Hematopoietic multipotent progenitor cell treated with erythropoietin and hydrocortisone succinate and interleukin-3 and kit ligand, for 4 days (in vitro differentiated cells): ENCODE results near the gene ATP6V1G3.
"Not testable (repeated sequence)": the region's sequence is repeated elsewhere in the genome, so short reads cannot be mapped to it uniquely, and the experiment has no call there.

Experiments used
- DNase-seq: peaks from one replicate; pipeline ENCODE4 v3.0.0-alpha.2; 2015

Gene ATP6V1G3

DNA sequence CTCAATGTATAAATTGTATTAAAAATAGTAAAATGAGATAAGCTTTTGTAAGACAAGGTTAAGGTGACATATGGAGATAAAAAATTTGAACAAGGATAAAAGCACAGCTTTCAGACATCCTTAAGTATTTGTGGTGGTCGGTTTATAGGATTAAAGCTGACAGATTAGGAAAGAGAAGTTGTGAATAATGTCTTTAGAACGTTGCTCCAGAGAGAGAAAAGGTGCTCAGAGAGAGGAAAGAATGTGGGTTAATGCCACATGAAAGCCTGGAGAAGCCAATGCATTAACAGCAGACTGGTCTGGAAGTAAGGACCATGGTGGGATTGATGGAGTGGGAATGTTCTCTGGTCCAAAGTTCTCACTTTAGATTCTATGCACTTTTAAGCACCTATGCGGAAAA is 44.8 kb downstream of the ATP6V1G3 start:
- no peak for DNase-seq

DNA sequence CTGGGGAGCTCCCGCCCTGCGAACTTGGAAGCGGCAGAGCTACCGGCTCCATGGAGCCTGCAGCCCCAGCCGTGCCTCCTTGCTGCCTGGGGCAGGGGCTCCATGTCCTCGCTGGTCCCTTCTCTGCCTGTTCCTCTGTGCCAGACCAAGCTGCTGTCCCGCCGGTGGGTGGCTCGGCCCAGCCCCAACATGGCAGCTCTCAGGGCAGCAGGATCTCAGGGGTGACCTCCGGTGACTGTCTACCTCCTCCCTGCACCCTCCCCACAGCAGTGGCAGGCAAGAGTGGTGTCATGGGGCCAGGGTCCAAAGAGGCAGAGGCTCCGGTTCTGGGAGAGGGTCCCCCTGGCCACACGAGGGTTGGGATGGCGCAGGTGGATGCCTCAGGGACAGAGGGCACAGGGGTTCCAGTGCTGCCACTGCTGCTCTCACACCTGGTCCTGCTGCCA is 45.8 kb downstream of the ATP6V1G3 start:
- no peak for DNase-seq

GRCh38 chr1:198494139-198494538 is 46.3 kb downstream of the ATP6V1G3 start:
- no peak for DNase-seq

DNA sequence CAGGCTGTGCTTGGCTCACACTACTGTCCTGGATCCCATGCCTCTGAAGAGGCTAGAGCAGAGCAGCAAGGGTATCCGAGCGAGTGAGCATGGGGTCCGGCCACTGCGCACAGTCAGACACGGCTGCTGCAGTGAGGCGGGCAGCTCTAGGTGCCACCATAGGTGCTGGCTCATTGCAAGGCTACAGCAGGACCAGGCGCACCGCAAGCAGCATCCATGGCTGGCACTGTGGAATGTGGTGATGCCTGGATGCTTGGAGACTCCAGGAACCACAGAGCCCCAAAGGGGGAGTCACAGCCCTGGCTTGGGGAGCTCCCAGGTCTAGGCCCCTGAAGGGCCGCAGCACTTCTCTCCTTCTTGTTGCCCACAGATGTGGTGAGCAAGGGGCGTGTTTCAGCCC is 47.2 kb downstream of the ATP6V1G3 start:
- no peak for DNase-seq

DNA sequence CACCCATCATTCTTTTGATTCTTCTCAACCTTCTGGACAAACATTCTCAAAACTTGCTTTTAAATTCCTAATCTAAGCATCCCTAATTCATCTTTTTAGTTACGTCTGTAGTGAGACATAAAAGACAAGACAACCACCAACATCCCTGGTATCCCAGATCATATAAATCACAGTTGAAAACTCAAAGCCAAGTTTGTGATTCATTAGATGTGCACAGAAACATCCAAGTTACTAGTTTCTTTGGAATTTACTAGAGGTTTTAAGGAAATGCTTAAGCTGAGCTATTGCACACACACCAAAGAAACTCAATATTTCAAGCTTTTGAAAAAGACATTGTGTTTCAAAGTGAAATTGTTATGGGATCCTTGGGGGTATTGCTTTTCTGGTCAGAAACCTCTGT is 47.6 kb downstream of the ATP6V1G3 start:
- no peak for DNase-seq

DNA sequence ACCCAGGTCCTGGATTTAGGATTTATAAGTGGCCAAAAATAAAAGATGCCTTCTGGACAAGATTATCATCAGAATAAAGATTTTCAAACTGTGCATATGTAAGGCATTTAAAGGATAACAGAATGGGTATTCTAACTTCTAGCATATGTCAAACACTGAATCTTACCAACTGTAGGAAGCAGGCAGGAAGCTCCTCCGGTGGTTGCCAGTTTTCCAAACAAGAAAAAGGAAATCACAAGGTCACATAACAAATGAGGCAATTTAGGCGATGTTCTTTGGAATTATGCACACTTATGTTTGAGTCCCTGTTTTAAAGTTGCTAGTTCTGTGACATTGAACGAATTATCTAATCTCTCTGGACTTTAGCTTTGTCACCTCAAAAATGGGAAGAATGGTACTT is 48.9 kb downstream of the ATP6V1G3 start:
- no peak for DNase-seq

DNA sequence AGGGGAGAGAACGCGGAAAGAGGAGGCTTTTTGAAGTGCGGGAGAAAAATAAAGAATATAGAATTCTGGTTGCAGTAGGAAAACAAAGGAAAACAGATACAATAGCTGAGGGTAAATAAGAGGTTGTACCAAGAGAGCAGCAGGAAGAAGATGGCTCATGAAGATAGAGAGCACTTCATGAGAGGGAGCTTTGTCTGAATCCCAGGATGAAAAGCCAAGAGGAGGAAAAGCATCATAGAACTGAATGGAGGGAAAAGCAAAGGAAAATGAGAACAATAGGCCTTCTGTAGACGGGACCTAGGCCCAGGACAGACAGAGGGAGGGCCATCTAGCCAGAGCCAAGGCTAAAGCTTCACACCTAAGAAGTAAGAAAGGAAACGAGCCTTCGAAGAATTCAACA is 49.5 kb downstream of the ATP6V1G3 start:
- no peak for DNase-seq

DNA sequence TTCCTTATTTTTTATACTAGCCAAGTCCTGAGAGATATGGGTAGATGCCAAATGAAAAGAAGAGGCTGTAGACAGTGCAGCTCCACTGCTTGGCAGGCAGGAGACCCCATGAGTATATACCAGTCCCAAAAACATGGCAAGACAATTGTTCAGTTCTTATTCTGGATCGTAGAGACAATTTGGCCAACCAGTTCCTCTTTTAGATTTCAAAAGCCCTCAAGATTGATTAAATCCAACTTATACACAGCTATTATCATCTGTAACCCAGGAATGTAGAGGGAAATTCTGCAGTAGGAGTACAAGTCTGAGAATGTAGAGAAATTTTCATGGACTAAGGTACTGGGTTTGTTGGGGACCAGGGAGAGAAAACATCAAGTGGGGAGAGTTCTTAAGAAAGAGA is 50.3 kb downstream of the ATP6V1G3 start:
- DNase-seq: no peak

DNA sequence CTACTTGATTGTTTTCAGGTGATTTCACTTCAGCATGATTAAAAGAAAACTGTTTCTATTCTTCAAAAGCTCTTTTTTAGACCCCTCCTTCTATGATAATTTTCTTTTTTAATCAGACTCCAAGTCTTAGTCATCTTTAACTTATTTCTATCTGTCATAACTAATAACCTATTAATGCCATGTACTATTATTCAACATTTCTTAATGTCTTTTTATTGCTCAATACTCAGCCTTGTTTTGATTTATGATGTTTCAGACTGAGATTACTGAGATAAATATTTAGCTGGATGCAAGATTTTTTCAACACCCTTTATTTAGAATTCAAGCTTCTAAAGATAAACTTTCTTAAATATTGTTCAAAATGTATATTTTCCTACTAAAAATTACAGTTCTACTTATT is 53.6 kb downstream of the ATP6V1G3 start:
- no peak for DNase-seq

GRCh38 chr1:198483645-198484044 is 56.8 kb downstream of the ATP6V1G3 start:
- DNase-seq: no peak

GRCh38 chr1:198483006-198483405 is 57.5 kb downstream of the ATP6V1G3 start:
- no peak for DNase-seq

- DNase-seq: peak; percentile 60
These were observed 58.8 kb downstream of the ATP6V1G3 start for GRCh38 chr1:198481661-198482060.

DNA sequence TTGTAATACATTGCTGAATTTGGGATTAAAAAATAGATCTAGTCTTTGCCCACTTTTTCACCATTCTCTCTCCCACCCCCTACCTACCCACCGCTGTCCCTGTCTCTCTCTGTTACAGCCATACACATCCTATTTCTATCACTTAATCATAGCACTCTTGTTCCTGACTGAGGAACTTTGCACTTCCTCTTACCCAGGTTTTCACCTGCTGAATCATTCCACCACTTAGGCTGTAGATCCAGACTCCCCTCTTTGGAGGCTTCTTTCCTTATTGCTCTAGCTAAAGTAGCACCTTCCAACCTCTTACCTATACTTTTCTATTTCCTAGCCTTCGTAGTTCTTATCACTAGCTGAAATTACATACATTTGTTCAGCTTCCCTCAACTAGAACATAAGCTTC is 59.6 kb downstream of the ATP6V1G3 start:
- DNase-seq: no peak

DNA sequence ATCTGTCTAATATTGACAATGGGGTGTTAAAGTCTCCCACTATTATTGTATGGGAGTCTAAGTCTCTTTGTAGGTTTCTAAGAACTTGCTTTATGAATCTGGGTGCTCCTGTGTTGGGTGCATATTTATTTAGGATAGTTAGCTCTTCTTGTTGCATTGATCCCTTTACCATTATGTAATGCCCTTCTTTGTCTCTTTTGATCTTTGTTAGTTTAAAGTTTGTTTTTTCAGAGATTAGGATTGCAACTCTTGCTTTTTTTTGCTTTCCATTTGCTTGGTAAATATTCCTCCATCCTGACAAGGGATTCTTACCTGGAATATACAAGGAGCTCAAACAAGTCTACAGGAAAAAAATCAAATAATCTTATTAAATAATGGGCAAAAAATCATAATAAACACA is 63.1 kb downstream of the ATP6V1G3 start:
- DNase-seq: not testable (repeated sequence)
